GM06990 (cell line): Measurements from ENCODE around the gene GNAL.
"Not testable (repeated sequence)": the region's sequence is repeated elsewhere in the genome, so short reads cannot be mapped to it uniquely, and the experiment has no call there.

ENCODE experiments used
- DNase-seq: peaks from one replicate; pipeline ENCODE4 v3.0.0-alpha.2; 2011; ENCODE audit not compliant: insufficient read length; ENCODE audit errors: extremely low read depth
- H3K27me3 ChIP-seq: replicated peaks from 2 replicates; pipeline ENCODE4 v1.6.0; 2011; ENCODE audit warnings: low read length; ENCODE audit not compliant: control insufficient read depth, insufficient read depth
- H3K36me3 ChIP-seq: 2 replicates; pipeline ENCODE4 v1.5.1; 2011; ENCODE audit warnings: low read length; ENCODE audit not compliant: control insufficient read depth, insufficient read depth
- H3K4me3 ChIP-seq: replicated peaks from 2 replicates; pipeline ENCODE4 v1.5.1; 2011; ENCODE audit warnings: low read depth, mild to moderate bottlenecking, control low read depth, low read length
- CTCF ChIP-seq: IDR thresholded peaks from 2 replicates; pipeline ENCODE4 v1.5.1; 2011; ENCODE audit warnings: low read length, control low read depth, mild to moderate bottlenecking, inconsistent platforms; ENCODE audit not compliant: insufficient read depth, poor library complexity, severe bottlenecking

The GNAL gene

DNA sequence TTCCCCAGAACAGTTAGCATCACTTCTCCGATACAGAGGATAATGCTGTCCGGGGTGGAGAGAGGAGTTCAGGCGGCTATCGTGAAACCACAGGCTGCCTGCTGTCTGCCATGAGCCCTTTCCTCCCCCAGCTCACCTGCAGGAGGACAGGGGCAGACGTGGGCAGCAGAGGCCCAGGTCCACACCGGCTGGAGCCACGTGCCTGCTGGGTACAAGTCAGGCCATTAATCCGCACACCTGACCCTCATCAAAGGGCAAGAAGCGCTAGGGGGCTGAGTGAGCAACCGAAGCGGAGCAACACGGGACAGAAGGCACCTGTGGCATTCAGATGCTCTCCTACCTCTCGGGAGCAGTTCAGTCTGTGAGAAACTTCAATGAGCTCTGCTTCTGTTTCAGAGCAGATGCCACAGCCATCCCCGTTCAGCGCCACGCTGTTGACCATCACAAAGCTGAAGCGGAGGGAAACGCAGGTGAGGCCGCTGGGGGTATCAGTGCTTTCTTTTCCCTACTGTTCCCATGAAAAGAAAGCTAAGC, 197.6 kb downstream of the GNAL start:
- Histone ChIP-seq H3K4me3 (no peak overlapping the region), H3K27me3 (no peaks in the 10 kb centered on the region), H3K36me3 (peaks cover 12% of the 10 kb centered on the region)
- no peak for DNase-seq
- no peak for TF ChIP-seq CTCF

DNA sequence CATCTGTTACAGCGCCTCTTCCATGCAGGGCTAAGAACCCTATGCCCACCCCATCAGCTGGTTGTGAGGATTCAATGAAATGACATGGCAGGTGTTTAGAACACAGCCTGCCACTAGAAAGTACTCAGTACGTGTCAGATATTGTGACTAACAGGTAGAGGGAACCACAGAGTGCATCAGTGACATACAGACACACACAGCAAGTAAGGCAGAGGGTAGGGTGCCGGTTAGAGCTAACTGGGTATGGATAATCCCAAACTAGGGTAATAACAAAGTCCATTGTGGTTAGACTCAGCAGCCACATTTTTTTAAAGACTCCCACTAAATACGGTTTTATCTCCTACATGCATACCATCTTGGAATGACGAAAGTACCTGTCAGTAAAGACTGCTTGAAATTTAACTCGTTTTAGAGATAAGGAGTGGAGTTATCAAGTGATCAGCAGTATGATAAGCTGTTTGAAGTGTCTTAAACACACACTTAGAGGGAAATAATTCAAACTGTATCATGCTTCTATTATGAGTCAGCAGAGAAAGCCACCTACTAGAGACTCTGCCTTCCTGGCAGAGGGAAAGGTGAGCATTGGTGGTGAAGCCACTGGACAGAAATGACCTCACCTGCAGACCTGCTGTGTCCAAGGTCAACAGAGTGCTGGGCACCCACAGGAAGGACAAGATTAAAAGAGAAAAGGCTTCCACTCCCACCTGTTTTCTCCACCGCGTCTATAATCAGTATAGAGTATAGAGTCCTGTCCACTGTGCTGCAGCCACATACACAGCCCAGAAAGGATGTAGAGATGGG, 198.5 kb downstream of the GNAL start:
- no peak for TF ChIP-seq CTCF
- Histone ChIP-seq H3K36me3 (peaks cover 13% of the 10 kb centered on the region), H3K4me3 (no peak overlapping the region), H3K27me3 (no peaks in the 10 kb centered on the region)
- DNase-seq = no peak

- H3K27me3 ChIP-seq = no peaks in the 10 kb centered on the region
- H3K36me3 ChIP-seq = peaks cover 13% of the 10 kb centered on the region
- no peak overlapping the region for H3K4me3 ChIP-seq
- no peak for DNase-seq
- no peak for TF ChIP-seq CTCF
Observed at GRCh38 chr18:11888726-11889125, 199.7 kb downstream of the GNAL start.

DNA sequence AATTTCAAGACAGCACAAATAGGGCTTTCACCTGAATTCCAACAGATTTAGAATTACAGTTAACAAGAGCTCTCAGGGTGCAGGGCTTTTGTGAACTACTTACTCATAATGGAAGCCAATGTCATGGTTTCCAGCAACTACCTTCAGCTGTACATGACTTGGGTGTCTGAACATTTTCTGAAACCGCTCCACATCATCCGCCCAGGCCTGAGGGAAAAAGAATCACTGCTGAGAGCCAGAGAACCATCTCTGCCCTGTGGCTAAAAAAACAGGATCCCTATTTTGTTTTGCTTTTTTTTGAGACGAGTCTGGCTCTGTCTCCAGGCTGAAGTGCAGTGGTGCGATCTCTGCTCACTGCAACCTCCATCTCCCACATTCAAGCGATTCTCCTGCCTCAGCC, 200.2 kb downstream of the GNAL start:
- no peak for TF ChIP-seq CTCF
- H3K36me3 ChIP-seq = peaks cover 13% of the 10 kb centered on the region
- H3K27me3 ChIP-seq = no peaks in the 10 kb centered on the region
- no peak for DNase-seq
- H3K4me3 ChIP-seq = no peak overlapping the region

GRCh38 chr18:11891737-11892136, 202.7 kb downstream of the GNAL start:
- peaks cover 8% of the 10 kb centered on the region for H3K36me3 ChIP-seq
- TF ChIP-seq CTCF = no peak
- no peak for DNase-seq
- no peak overlapping the region for H3K4me3 ChIP-seq
- no peaks in the 10 kb centered on the region for H3K27me3 ChIP-seq

DNA sequence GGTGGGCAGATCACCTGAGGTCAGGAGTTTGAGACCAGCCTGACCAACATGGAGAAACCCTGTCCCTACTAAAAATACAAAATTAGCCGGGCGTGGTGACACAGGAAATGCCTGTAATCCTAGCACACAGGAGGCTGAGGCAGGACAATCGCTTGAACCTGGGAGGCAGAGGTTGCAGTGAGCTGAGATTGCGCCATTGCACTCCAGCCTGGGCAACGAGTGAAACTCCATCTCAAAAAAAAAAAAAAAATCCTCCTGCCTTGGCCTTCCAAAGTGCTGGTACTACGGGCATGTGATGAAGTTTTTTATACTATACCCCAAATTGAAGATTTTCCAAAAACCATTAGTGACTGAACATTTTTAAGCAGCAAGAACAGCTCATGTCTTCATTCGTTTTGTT, 203.4 kb downstream of the GNAL start:
- not testable (repeated sequence) for H3K27me3 ChIP-seq, DNase-seq, H3K4me3 ChIP-seq, H3K36me3 ChIP-seq
